ENCODE data around the gene CRYBG2.

GRCh38 chr1:26305667-26306289, 48.2 kb downstream of the CRYBG2 start:
- TF ChIP-seq CTCF (IDR thresholded peaks at IDR 0.05) (no peak), POLR2AphosphoS5 (IDR thresholded peaks at IDR 0.05) (no peak), POLR2A (IDR thresholded peaks at IDR 0.05) (no peak)

Measured in gastroesophageal sphincter (tissue), 3 donors.